ENCODE data around the gene RRAS. TPM values are rescaled to one million over a fixed set of nuclear protein-coding genes. Genes with fewer than 3 reads are reported as not detected.

Gene RRAS
- polyA plus RNA-seq, 1 donor from 2014 or later, result not detected

- H3K9me2 ChIP-seq (ENCODE audit: insufficient read depth, low read length), result no peaks in the 10 kb centered on the region
- peak overlapping the region; percentile 37 for H3K4me2 ChIP-seq (ENCODE audit: low read length)
- H3K79me2 ChIP-seq (replicated peaks; ENCODE audit: insufficient read depth, low read length), result peaks cover 35% of the 10 kb centered on the region
- H3F3A ChIP-seq (ENCODE audit: insufficient read depth, low read length, poor library complexity, severe bottlenecking), result peaks cover 3% of the 10 kb centered on the region
- no peak overlapping the region for H2AFZ ChIP-seq (ENCODE audit: low read depth, low read length)
- H3K27me3 ChIP-seq (ENCODE audit: insufficient read depth, low read depth, low read length), result no peaks in the 10 kb centered on the region
- no peaks in the 10 kb centered on the region for H3K36me3 ChIP-seq (ENCODE audit: insufficient read depth, low read length)
- TF ChIP-seq TAF1 (IDR thresholded peaks at IDR 0.05; ENCODE audit: low read depth), result peak; percentile 57
- TF ChIP-seq CTCF (IDR thresholded peaks at IDR 0.05; ENCODE audit: poor library complexity, severe bottlenecking), result peak; percentile 99
- TF ChIP-seq POLR2AphosphoS5 (IDR thresholded peaks at IDR 0.05), result peak; percentile 37
- TF ChIP-seq MXI1 (conservative IDR thresholded peaks at IDR 0.05; ENCODE audit: poor library complexity, severe bottlenecking), result peak; percentile 65
- TF ChIP-seq RAD21 (conservative IDR thresholded peaks at IDR 0.05), result peak; percentile 89
- TF ChIP-seq EZH2 (IDR thresholded peaks at IDR 0.05; ENCODE audit: borderline replicate concordance, insufficient read depth, low read length, poor library complexity, severe bottlenecking), result no peak
- TF ChIP-seq SMC3 (conservative IDR thresholded peaks at IDR 0.05; ENCODE audit: poor library complexity), result peak; percentile 80
- TF ChIP-seq EP300 (conservative IDR thresholded peaks at IDR 0.05; ENCODE audit: poor library complexity, severe bottlenecking), result peak; percentile 13
- TF ChIP-seq REST (IDR thresholded peaks at IDR 0.05; ENCODE audit: borderline replicate concordance), result peak; percentile 48
- peak overlapping the region; percentile 91 for H3K27ac ChIP-seq (ENCODE audit: low read length)
- peak overlapping the region; percentile 68 for H3K9ac ChIP-seq (ENCODE audit: low read length)
- no peaks in the 10 kb centered on the region for H4K20me1 ChIP-seq (ENCODE audit: insufficient read depth)
- H3K4me3 ChIP-seq (ENCODE audit: low read length), result peak overlapping the region; percentile 100
- H3K9me3 ChIP-seq (ENCODE audit: low read length), result no peaks in the 10 kb centered on the region
Observed at GRCh38 chr19:49680421-49681351, 40.7 kb upstream of the RRAS start.

GRCh38 chr19:49679771-49680413, 39.9 kb upstream of the RRAS start:
- Histone ChIP-seq H3K9me2 (ENCODE audit: insufficient read depth, low read length) (no peaks in the 10 kb centered on the region), H3K27me3 (ENCODE audit: insufficient read depth, low read depth, low read length) (no peaks in the 10 kb centered on the region), H3K9me3 (ENCODE audit: low read length) (no peaks in the 10 kb centered on the region), H4K20me1 (ENCODE audit: insufficient read depth) (no peaks in the 10 kb centered on the region), H3K36me3 (ENCODE audit: insufficient read depth, low read length) (no peaks in the 10 kb centered on the region), H3F3A (ENCODE audit: insufficient read depth, low read length, poor library complexity, severe bottlenecking) (peaks cover 3% of the 10 kb centered on the region), H3K4me3 (ENCODE audit: low read length) (peak overlapping the region; percentile 100), H3K9ac (ENCODE audit: low read length) (peak overlapping the region; percentile 68), H3K27ac (ENCODE audit: low read length) (peak overlapping the region; percentile 91), H3K79me2 (replicated peaks; ENCODE audit: insufficient read depth, low read length) (peaks cover 35% of the 10 kb centered on the region), H3K4me2 (ENCODE audit: low read length) (peak overlapping the region; percentile 35), H2AFZ (ENCODE audit: low read depth, low read length) (no peak overlapping the region)
- TF ChIP-seq EZH2 (IDR thresholded peaks at IDR 0.05; ENCODE audit: borderline replicate concordance, insufficient read depth, low read length, poor library complexity, severe bottlenecking) (no peak), TAF1 (IDR thresholded peaks at IDR 0.05; ENCODE audit: low read depth) (no peak), REST (IDR thresholded peaks at IDR 0.05; ENCODE audit: borderline replicate concordance) (no peak), POLR2AphosphoS5 (IDR thresholded peaks at IDR 0.05) (no peak), EP300 (conservative IDR thresholded peaks at IDR 0.05; ENCODE audit: poor library complexity, severe bottlenecking) (no peak), SMC3 (conservative IDR thresholded peaks at IDR 0.05; ENCODE audit: poor library complexity) (no peak), MXI1 (conservative IDR thresholded peaks at IDR 0.05; ENCODE audit: poor library complexity, severe bottlenecking) (no peak), CTCF (IDR thresholded peaks at IDR 0.05; ENCODE audit: poor library complexity, severe bottlenecking) (no peak), RAD21 (conservative IDR thresholded peaks at IDR 0.05) (no peak)

All from neural cell (in vitro differentiated cells).